ENCODE data around the gene DGKQ. TPM values are rescaled to one million over a fixed set of nuclear protein-coding genes. Genes with fewer than 3 reads are reported as not detected.

The DGKQ gene
- total RNA-seq, 1 experiment from 2014 or later = 12.4 TPM

DNA sequence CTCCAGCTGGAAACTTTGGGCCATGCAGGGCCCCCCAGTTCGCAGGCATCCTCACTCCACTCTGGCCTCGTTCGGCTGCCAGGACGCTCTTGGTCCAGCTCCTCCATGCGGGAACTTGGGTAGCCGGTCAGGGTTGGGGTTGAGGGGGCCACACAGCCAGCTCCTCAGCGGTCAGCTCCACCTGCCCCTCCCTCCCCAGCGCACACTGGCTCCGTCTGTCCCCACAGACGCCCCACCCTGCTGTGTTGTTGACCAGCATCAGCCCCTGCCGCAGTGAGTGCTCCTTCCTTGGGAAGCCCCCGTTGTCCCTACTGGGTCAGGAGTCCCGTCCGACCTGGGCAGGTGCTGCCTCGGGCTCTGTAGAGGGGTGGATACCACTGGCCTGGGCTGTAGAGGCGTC is 43.8 kb upstream of the DGKQ start:
- H3K4me1 ChIP-seq (ENCODE audit: insufficient read depth, low read length) = no peaks in the 10 kb centered on the region; the same call in 1 of the 2 replicates

More for the DNA sequence above, 43.8 kb upstream of the DGKQ start:
- H2BK120ac ChIP-seq (ENCODE audit: low read depth, low read length, poor library complexity, severe bottlenecking) = no peak overlapping the region
- Mint-ChIP-seq H3K4me1 (peaks cover 4 to 13% of the 10 kb centered on the region in 2 experiments; a peak in 3 of 4 replicates), H3K27ac (no peak overlapping the region), H3K4me3 (no peak overlapping the region), H3K27me3 (ENCODE audit: low read depth) (no peaks in the 10 kb centered on the region; the same call in 1 of the 2 replicates), H3K36me3 (ENCODE audit: insufficient read depth in 1 of 3, low read depth in 3 of 3) (peaks cover 0 to 4% (median 0%) of the 10 kb centered on the region in 3 experiments; a peak in 2 of 7 replicates), H3K9me3 (no peaks in the 10 kb centered on the region)
- no peak for DNase-seq
- H3T11ph ChIP-seq (ENCODE audit: low read length) = no peak overlapping the region
- H2BK5ac ChIP-seq (ENCODE audit: insufficient read length, low read length) = no peak overlapping the region
- H3K27me3 ChIP-seq (ENCODE audit: insufficient read depth, low read length) = no peaks in the 10 kb centered on the region; the same call in 1 of the 2 replicates
- H4K20me1 ChIP-seq (ENCODE audit: control insufficient read depth, insufficient read depth, insufficient read length) = no peaks in the 10 kb centered on the region
- H2BK12ac ChIP-seq (ENCODE audit: insufficient read length, low read depth, low read length) = no peak overlapping the region
- no peak overlapping the region for H3K18ac ChIP-seq (ENCODE audit: insufficient read length, low read depth, low read length)
- no peaks in the 10 kb centered on the region for H3K79me2 ChIP-seq (ENCODE audit: insufficient read depth, low read length)
- no peak overlapping the region for H3K56ac ChIP-seq (ENCODE audit: insufficient read length, low read depth, low read length)
- no peak overlapping the region for H2AFZ ChIP-seq (ENCODE audit: low read length)
- H4K8ac ChIP-seq (replicated peaks; ENCODE audit: insufficient read length, low read depth, low read length) = no peak overlapping the region
- no peak overlapping the region for H4K91ac ChIP-seq (ENCODE audit: insufficient read length, low read depth, low read length)
- H2BK15ac ChIP-seq (ENCODE audit: low read depth, low read length) = no peak overlapping the region
- no peak overlapping the region for H2BK20ac ChIP-seq (ENCODE audit: low read depth, low read length, poor library complexity, severe bottlenecking)
- no peak overlapping the region for H4K5ac ChIP-seq (ENCODE audit: insufficient read length, low read depth, low read length)
- no peak overlapping the region for H3K27ac ChIP-seq (ENCODE audit: insufficient read length, low read depth, low read length)
- H3K4me2 ChIP-seq (ENCODE audit: insufficient read depth, insufficient read length, low read length) = no peak overlapping the region
- no peak overlapping the region; the same call in 1 of the 2 replicates for H3K14ac ChIP-seq (ENCODE audit: insufficient read depth, low read length)
- H3K4ac ChIP-seq (ENCODE audit: low read depth, low read length) = no peak overlapping the region
- H3K9me3 ChIP-seq (ENCODE audit: control insufficient read depth, low read depth, low read length) = no peaks in the 10 kb centered on the region
- no peak overlapping the region for H3K9ac ChIP-seq (ENCODE audit: extremely low read depth, insufficient read length, low read length)
- TF ChIP-seq, protein P1, sequence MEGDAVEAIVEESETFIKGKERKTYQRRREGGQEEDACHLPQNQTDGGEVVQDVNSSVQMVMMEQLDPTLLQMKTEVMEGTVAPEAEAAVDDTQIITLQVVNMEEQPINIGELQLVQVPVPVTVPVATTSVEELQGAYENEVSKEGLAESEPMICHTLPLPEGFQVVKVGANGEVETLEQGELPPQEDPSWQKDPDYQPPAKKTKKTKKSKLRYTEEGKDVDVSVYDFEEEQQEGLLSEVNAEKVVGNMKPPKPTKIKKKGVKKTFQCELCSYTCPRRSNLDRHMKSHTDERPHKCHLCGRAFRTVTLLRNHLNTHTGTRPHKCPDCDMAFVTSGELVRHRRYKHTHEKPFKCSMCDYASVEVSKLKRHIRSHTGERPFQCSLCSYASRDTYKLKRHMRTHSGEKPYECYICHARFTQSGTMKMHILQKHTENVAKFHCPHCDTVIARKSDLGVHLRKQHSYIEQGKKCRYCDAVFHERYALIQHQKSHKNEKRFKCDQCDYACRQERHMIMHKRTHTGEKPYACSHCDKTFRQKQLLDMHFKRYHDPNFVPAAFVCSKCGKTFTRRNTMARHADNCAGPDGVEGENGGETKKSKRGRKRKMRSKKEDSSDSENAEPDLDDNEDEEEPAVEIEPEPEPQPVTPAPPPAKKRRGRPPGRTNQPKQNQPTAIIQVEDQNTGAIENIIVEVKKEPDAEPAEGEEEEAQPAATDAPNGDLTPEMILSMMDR (conservative IDR thresholded peaks at IDR 0.05) = no peak
- H2AK5ac ChIP-seq (ENCODE audit: insufficient read length, low read length) = no peak overlapping the region
- no peak overlapping the region for H3K23ac ChIP-seq (ENCODE audit: insufficient read length, low read depth, low read length)
- no CpG with 5 or more reads among the region's 16 CpGs for WGBS (ENCODE audit: extremely low coverage, insufficient read length, low lambda C conversion rate)
- H3K23me2 ChIP-seq (ENCODE audit: insufficient read length, low read depth, low read length, poor library complexity, severe bottlenecking) = no peaks in the 10 kb centered on the region
- no peaks in the 10 kb centered on the region for H3K79me1 ChIP-seq (ENCODE audit: insufficient read depth, low read depth, low read length, poor library complexity, severe bottlenecking)

All from H9 (cell line).